ENCODE measurements around the gene BORCS6. TPM values are rescaled to one million over a fixed set of nuclear protein-coding genes. Genes with fewer than 3 reads are reported as not detected.

Gene BORCS6
- total and polyA plus RNA-seq, 3 experiments from 2014 or later, result 8.1 to 30.0 (median 8.8) TPM

GRCh38 chr17:8155231-8155995 is 34.6 kb downstream of the BORCS6 start:
- Histone ChIP-seq H3K4me1 (ENCODE audit: insufficient read depth, low read length) (peaks cover 75% of the 10 kb centered on the region), H3K9me3 (ENCODE audit: low read length) (no peaks in the 10 kb centered on the region), H3K4me3 (ENCODE audit: low read length) (peak overlapping the region; percentile 100), H3K36me3 (ENCODE audit: insufficient read depth, low read length) (peaks cover 17% of the 10 kb centered on the region), H3K27ac (ENCODE audit: low read depth, low read length) (peak overlapping the region; percentile 100), H3K27me3 (ENCODE audit: insufficient read depth, low read length, poor library complexity, severe bottlenecking) (no peaks in the 10 kb centered on the region)
- peak in 3 of 5 donors; percentile 49 to 70 (median 60) for DNase-seq
- Mint-ChIP-seq H3K27me3 (peaks cover 0 to 20% of the 10 kb centered on the region in 2 donors), H3K9me3 (peaks cover 0 to 4% (median 0%) of the 10 kb centered on the region in 5 donors), H3K4me1 (peaks cover 29 to 73% (median 42%) of the 10 kb centered on the region in 3 donors), H3K36me3 (peaks cover 8 to 55% (median 11%) of the 10 kb centered on the region in 3 donors), H3K27ac (no peak overlapping the region), H3K4me3 (no peak overlapping the region)
- CTCF ChIA-PET, result interaction anchor here (1.3 to 11.7 kb wide), 11 partner anchors 15 to 145 kb away, joined by 3 to 108 read pairs (median 8); partner anchors contain the start of genes ALOXE3, HES7 and SLC25A35
- POLR2A ChIA-PET, result interaction anchor here (0.6 to 5.6 kb wide), 13 partner anchors 8 to 472 kb away, joined by 4 to 40 read pairs (median 10); partner anchors contain the start of genes BORCS6, CTC1, HES7 and PFAS

DNA sequence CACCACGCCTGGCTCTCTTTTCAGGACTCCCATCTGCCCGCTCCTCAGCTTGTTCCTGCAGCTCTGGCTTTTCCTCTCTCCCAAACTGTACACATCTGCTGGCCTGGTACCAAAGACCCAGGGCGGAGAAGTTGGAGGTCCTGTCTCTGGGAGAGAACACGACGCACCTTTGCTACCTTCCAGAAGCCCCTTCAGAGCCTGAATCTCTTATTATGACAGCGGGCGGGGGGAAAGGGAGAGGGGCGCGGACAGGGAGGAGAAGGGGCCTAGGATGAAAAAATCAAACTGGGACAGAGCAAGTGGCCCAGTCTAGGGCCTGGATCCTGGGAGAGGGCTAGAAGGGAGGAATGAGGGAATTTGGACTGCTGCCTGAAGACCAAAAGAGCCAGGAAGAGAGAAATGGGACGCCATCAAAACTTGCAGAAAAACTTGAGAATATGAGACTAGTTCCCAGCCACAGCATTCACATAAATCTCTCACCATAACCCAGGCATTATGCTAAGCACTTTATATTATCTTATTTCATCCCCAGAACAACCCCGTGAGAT is 35.3 kb downstream of the BORCS6 start:
- no peak for DNase-seq
- H3K4me3 Mint-ChIP-seq, result no peak overlapping the region
- peaks cover 75% of the 10 kb centered on the region for H3K4me1 ChIP-seq (ENCODE audit: insufficient read depth, low read length)
- H3K27me3 Mint-ChIP-seq, result peaks cover 0 to 20% of the 10 kb centered on the region in 2 donors
- H3K36me3 ChIP-seq (ENCODE audit: insufficient read depth, low read length), result peaks cover 19% of the 10 kb centered on the region
- CTCF ChIA-PET, result interaction anchor here (1.3 to 11.7 kb wide), 4 partner anchors 17 to 141 kb away, joined by 3 to 108 read pairs (median 36); partner anchors contain the start of genes ALOXE3 and SLC25A35
- H3K4me3 ChIP-seq (ENCODE audit: low read length), result peak overlapping the region; percentile 100
- peak overlapping the region; percentile 100 for H3K27ac ChIP-seq (ENCODE audit: low read depth, low read length)
- H3K9me3 ChIP-seq (ENCODE audit: low read length), result no peaks in the 10 kb centered on the region
- H3K4me1 Mint-ChIP-seq, result peaks cover 27 to 73% (median 42%) of the 10 kb centered on the region in 3 donors
- H3K36me3 Mint-ChIP-seq, result peaks cover 8 to 56% (median 8%) of the 10 kb centered on the region in 3 donors
- peaks cover 0 to 4% (median 0%) of the 10 kb centered on the region in 5 donors for H3K9me3 Mint-ChIP-seq
- POLR2A ChIA-PET, result interaction anchor here (0.6 to 5.6 kb wide), 7 partner anchors 9 to 471 kb away, joined by 3 to 40 read pairs (median 10); partner anchors contain the start of genes BORCS6, CTC1 and SLC25A35
- H3K27me3 ChIP-seq (ENCODE audit: insufficient read depth, low read length, poor library complexity, severe bottlenecking), result no peaks in the 10 kb centered on the region
- H3K27ac Mint-ChIP-seq, result no peak overlapping the region

DNA sequence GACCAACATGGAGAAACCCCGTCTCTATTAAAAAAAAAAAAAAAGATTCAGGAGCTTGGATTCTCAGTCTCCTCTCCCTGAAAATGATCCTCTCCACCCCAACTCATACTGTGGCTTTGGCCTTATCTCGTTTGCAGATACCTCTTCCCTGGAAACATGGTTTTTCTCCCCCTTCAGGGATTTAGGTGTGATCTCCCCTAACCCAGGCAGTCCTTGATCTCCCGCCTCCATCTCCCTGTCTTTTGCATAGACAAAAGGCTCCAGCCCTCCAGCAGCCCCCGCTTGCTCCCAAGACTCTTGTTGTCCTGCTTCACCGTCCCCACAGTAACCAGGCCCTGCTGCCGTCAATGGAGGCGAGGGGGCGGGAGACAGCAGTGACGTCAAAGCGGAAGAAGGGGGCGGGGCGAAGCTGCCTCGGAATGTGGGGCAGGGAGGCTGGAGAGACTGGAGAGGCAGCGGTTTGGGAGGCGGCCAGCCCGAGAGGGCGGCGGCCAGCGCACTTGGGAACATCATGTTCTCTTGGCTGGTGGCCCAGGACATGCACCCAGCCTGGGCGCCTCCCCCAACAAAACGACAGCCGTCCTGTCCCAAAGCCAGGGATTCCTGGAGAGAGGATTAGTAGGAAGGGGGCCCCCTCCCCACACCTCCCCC is 35.9 kb downstream of the BORCS6 start:
- H3K27ac Mint-ChIP-seq, result no peak overlapping the region

GRCh38 chr17:8153525-8153956 is 36.4 kb downstream of the BORCS6 start:
- H3K4me1 ChIP-seq (ENCODE audit: insufficient read depth, low read length), result peaks cover 66% of the 10 kb centered on the region
- H3K9me3 ChIP-seq (ENCODE audit: low read length), result no peaks in the 10 kb centered on the region
- no peaks in the 10 kb centered on the region for H3K27me3 ChIP-seq (ENCODE audit: insufficient read depth, low read length, poor library complexity, severe bottlenecking)
- POLR2A ChIA-PET, result interaction anchor here (0.6 to 5.6 kb wide), 5 partner anchors 11 to 94 kb away, joined by 3 to 37 read pairs (median 5); partner anchors contain the start of gene CTC1
- Mint-ChIP-seq H3K4me3 (peak overlapping the region in 3 of 7 donors; percentile 44 to 98 (median 97)), H3K36me3 (peaks cover 5 to 56% (median 7%) of the 10 kb centered on the region in 3 donors), H3K27me3 (peaks cover 0 to 20% of the 10 kb centered on the region in 2 donors), H3K27ac (peak overlapping the region in 1 of 8 donors; percentile 99), H3K9me3 (peaks cover 0 to 4% (median 0%) of the 10 kb centered on the region in 5 donors), H3K4me1 (peaks cover 22 to 67% (median 35%) of the 10 kb centered on the region in 3 donors)
- H3K4me3 ChIP-seq (ENCODE audit: low read length), result peak overlapping the region; percentile 100
- DNase-seq, result peak in 2 of 5 donors; percentile 46 to 66
- peaks cover 26% of the 10 kb centered on the region for H3K36me3 ChIP-seq (ENCODE audit: insufficient read depth, low read length)
- CTCF ChIA-PET, result interaction anchor here (5.3 to 11.7 kb wide), 3 partner anchors 16 to 34 kb away, joined by 23 to 108 read pairs (median 52); partner anchors contain the start of gene ALOXE3
- H3K27ac ChIP-seq (ENCODE audit: low read depth, low read length), result peak overlapping the region; percentile 100

More for the DNA sequence above, 35.9 kb downstream of the BORCS6 start:
- Mint-ChIP-seq H3K4me3 (no peak overlapping the region), H3K9me3 (peaks cover 0 to 4% (median 0%) of the 10 kb centered on the region in 5 donors), H3K27me3 (peaks cover 0 to 20% of the 10 kb centered on the region in 2 donors), H3K4me1 (peaks cover 27 to 71% (median 40%) of the 10 kb centered on the region in 3 donors), H3K36me3 (peaks cover 8 to 56% (median 11%) of the 10 kb centered on the region in 3 donors)
- peak overlapping the region; percentile 100 for H3K4me3 ChIP-seq (ENCODE audit: low read length)
- peaks cover 21% of the 10 kb centered on the region for H3K36me3 ChIP-seq (ENCODE audit: insufficient read depth, low read length)
- CTCF ChIA-PET, result interaction anchor here (1.3 to 11.7 kb wide), 4 partner anchors 16 to 141 kb away, joined by 3 to 108 read pairs (median 38); partner anchors contain the start of genes ALOXE3 and SLC25A35
- H3K27ac ChIP-seq (ENCODE audit: low read depth, low read length), result peak overlapping the region; percentile 100
- DNase-seq, result peak; percentile 90 to 95 (median 94)
- H3K4me1 ChIP-seq (ENCODE audit: insufficient read depth, low read length), result peaks cover 70% of the 10 kb centered on the region
- POLR2A ChIA-PET, result interaction anchor here (1.1 to 5.6 kb wide), 4 partner anchors 10 to 94 kb away, joined by 3 to 37 read pairs (median 18); partner anchors contain the start of gene CTC1
- H3K9me3 ChIP-seq (ENCODE audit: low read length), result no peaks in the 10 kb centered on the region
- H3K27me3 ChIP-seq (ENCODE audit: insufficient read depth, low read length, poor library complexity, severe bottlenecking), result no peaks in the 10 kb centered on the region

DNA sequence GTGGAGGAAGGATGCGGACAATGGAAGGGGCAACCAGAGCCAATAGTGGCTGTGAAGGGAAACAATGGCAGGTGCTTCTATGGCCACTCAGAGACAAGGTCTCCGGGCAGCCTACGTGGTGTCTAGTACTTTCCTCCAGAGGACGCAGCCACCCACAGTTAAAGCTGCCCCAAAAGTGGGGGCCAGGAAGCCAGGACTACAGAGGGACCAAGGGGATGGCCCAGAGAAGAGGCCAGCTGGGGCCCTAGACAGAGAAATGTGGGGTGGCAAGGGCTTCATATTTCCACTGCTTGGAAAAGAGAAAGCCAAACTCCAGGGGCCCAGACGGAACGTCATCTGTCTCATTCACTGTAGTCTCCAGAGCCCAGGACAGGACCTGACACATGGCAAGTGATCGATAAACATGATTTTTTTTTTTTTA is 36.9 kb downstream of the BORCS6 start:
- POLR2A ChIA-PET, result interaction anchor here (0.6 to 5.6 kb wide), 4 partner anchors 11 to 69 kb away, joined by 3 to 37 read pairs (median 18); no protein-coding TSS in a partner anchor
- peak overlapping the region in 1 of 8 donors; percentile 99 for H3K27ac Mint-ChIP-seq

GRCh38 chr17:8152112-8152775 is 37.7 kb downstream of the BORCS6 start, which contains the start of gene PER1:
Gene PER1, minus strand, starts transcription at chr17:8152404. Its CDS starts 1,698 bp downstream, at chr17:8150706.
- H3K27me3 ChIP-seq (ENCODE audit: insufficient read depth, low read length, poor library complexity, severe bottlenecking), result no peaks in the 10 kb centered on the region
- no peaks in the 10 kb centered on the region for H3K9me3 ChIP-seq (ENCODE audit: low read length)
- Mint-ChIP-seq H3K4me1 (peaks cover 19 to 65% (median 33%) of the 10 kb centered on the region in 3 donors), H3K27me3 (peaks cover 0 to 20% of the 10 kb centered on the region in 2 donors), H3K4me3 (peak within 1 kb of the TSS in 3 of 7 donors; percentile 93 to 98 (median 97)), H3K9me3 (peaks cover 0 to 4% (median 0%) of the 10 kb centered on the region in 5 donors), H3K27ac (peak within 1 kb of the TSS in 2 of 8 donors; percentile 91 to 99), H3K36me3 (peaks cover 6 to 65% (median 11%) of the 10 kb centered on the region in 3 donors)
- CTCF ChIA-PET, result interaction anchor here (1.0 to 11.7 kb wide), 4 partner anchors 14 to 79 kb away, joined by 3 to 108 read pairs (median 13); partner anchors contain the start of gene ALOXE3
- peak within 1 kb of the TSS; percentile 60 for H3K4me3 ChIP-seq (ENCODE audit: low read length)
- peaks cover 60% of the 10 kb centered on the region for H3K4me1 ChIP-seq (ENCODE audit: insufficient read depth, low read length)
- POLR2A ChIA-PET, result interaction anchor here (0.9 to 2.5 kb wide), 7 partner anchors 9 to 33 kb away, joined by 3 to 10 read pairs (median 6); no protein-coding TSS in a partner anchor
- peaks cover 35% of the 10 kb centered on the region for H3K36me3 ChIP-seq (ENCODE audit: insufficient read depth, low read length)
- peak within 1 kb of the TSS; percentile 100 for H3K27ac ChIP-seq (ENCODE audit: low read depth, low read length)
- peak; percentile 77 to 89 (median 78) for DNase-seq

More for the DNA sequence above, 36.9 kb downstream of the BORCS6 start:
- Mint-ChIP-seq H3K4me1 (peaks cover 19 to 65% (median 33%) of the 10 kb centered on the region in 3 donors), H3K4me3 (peak overlapping the region in 2 of 7 donors; percentile 97 to 98), H3K9me3 (peaks cover 0 to 4% (median 0%) of the 10 kb centered on the region in 5 donors), H3K27me3 (peaks cover 0 to 20% of the 10 kb centered on the region in 2 donors), H3K36me3 (peaks cover 6 to 58% (median 7%) of the 10 kb centered on the region in 3 donors)
- Histone ChIP-seq H3K27ac (ENCODE audit: low read depth, low read length) (peak overlapping the region; percentile 100), H3K27me3 (ENCODE audit: insufficient read depth, low read length, poor library complexity, severe bottlenecking) (no peaks in the 10 kb centered on the region), H3K4me1 (ENCODE audit: insufficient read depth, low read length) (peaks cover 61% of the 10 kb centered on the region), H3K36me3 (ENCODE audit: insufficient read depth, low read length) (peaks cover 28% of the 10 kb centered on the region), H3K9me3 (ENCODE audit: low read length) (no peaks in the 10 kb centered on the region), H3K4me3 (ENCODE audit: low read length) (peak overlapping the region; percentile 60)
- CTCF ChIA-PET, result interaction anchor here (1.1 to 11.7 kb wide), 3 partner anchors 15 to 79 kb away, joined by 3 to 108 read pairs (median 23); partner anchors contain the start of gene ALOXE3
- DNase-seq, result peak in 2 of 5 donors; percentile 25 to 51

Data from CD8-positive, alpha-beta memory T cell (primary cell).